GM12801 (cell line): Measurements from ENCODE around the gene OR52E1.

Experiments used
- CTCF ChIP-seq: IDR thresholded peaks from one replicate; pipeline ENCODE4 v1.5.1; 2011; ENCODE audit warnings: control low read depth; ENCODE audit not compliant: insufficient read length; ENCODE audit errors: extremely low read depth

Gene OR52E1

GRCh38 chr11:5090668-5091067, 21.3 kb downstream of the OR52E1 start:
- no peak for TF ChIP-seq CTCF

GRCh38 chr11:5092821-5093585, 23.6 kb downstream of the OR52E1 start:
- TF ChIP-seq CTCF: no peak

GRCh38 chr11:5096011-5096410, 26.6 kb downstream of the OR52E1 start:
- no peak for TF ChIP-seq CTCF

GRCh38 chr11:5102246-5102645, 32.9 kb downstream of the OR52E1 start:
- no peak for TF ChIP-seq CTCF

GRCh38 chr11:5103066-5103465, 33.7 kb downstream of the OR52E1 start:
- TF ChIP-seq CTCF: no peak

- no peak for TF ChIP-seq CTCF
Measured at GRCh38 chr11:5107285-5107684, 37.9 kb downstream of the OR52E1 start.

GRCh38 chr11:5115339-5115738, 46.0 kb downstream of the OR52E1 start:
- TF ChIP-seq CTCF: no peak
